HPDE6-E6E7 (cell line): Measurements from ENCODE around the gene PHRF1.

Source experiments
- DNase-seq: peaks from one replicate; pipeline ENCODE4 v3.0.0; 2011; ENCODE audit warnings: missing footprints; ENCODE audit errors: extremely low spot score

Gene PHRF1

DNA sequence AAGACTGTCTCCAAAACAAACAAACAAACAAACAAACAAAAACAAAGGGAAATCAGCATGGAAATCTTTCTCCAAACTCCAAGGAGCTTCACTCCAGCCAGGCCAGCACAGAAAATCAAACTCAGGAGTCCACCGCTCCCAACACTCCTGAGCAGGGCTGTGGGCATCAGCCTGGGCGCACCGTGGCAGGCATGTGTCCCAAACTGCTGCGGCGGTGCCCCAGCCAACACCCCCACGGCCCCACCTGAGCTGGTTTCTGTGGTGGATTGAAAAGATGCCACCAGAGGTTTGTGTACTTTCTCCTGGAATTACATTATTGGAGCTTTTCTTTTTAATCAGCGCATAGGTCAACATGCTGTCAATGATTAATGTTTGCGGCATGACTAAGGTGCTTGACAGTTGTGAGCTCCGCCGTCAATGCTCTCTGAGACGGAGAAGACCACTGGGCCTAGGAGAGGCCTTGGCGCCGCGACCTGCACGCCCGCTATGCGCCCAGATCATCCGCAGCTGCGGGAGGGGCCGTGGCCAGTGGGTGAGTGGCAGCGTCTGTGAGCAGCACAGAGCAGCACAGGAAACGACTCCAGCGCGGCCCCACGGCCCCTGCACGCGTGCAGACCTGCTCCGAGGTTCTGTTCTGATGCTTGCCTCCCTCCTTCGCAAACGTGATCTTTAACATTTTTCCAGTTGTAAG lies 78.9 kb downstream of the PHRF1 start:
- no peak for DNase-seq

DNA sequence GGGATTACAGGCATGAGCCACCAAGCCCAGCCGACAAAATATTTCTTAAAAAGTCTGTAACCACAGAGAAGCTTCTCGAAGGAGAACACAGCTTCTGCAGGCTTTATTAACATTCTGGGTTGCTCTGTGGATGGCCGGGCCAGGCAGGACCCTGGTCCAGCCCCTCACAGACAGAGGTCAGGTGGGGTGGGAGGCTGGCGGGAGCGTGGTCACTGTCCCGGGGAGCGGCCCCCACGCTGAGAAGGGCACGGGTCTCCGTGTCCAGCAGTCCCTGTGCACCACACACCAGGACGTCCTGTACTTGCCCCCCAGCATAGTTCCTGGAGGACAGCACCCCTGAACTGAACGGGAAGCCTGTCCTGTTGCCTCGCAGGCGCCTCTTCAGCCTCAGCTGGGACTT lies 80.2 kb downstream of the PHRF1 start:
- no peak for DNase-seq

DNA sequence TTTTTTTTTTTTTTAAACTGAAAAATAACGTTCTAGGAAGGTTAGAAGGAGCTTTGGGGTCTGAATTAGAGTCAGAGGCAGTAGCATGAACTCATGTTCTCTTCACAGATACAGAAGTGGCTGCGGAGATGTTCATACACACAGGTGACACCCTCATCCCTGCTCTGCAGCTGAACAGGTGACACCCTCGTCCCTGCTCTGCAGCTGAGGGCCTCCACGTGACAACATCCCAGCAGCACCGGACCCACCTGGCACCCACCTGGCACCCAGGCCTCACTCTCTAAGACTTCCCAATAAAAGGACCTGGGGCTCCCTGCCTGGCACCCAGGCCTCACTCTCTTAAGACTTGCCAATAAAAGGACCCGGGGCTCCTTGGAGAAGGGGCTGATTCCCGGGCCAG lies 80.6 kb downstream of the PHRF1 start:
- DNase-seq: no peak

DNA sequence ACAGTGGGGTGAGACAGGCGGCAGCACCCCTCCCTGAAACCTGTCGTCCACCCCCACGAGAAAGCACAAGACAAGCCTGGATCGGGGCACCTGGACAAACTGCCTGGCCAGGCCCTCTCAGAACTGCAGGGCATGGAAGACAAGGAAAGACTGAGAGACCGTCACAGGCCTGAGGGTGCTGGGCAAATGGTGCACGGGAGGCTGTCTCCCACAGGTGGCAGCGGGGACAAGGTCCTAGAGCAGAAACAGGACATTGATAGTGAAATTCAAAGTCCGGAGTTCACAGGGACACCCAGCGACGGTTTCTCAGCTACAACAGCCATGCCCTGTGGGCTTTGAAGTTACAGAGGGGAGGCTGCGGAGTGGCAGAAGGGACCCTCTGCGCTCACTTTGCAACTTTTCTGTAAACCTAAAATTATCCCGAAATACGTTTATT lies 81.4 kb downstream of the PHRF1 start:
- no peak for DNase-seq

DNA sequence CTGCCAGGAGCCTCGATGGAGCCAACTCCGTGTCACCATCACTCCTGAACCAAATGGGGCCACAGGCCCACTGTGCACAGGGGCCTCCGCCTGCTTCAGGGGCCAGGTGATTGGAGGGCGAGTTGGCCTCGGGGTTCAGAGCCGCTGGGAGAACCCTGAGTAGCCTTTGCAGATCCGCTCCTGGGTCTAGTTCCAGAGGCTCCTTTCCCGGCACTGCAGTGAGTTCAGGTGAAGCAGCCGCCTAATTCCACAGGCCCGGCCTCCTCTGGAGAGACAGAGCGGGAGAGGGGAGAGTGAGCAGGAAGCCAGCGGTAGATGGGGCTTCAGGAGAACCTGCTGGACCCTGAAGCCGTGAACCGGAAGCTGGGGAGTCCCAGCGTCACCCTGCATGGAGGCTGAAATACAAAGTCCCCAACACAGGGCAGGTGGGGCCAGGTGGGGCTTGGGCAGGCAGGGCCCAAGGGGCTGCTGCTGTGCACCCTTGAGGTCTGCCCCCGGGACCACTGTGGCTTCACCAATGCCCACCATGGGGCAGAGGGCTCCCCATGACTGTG lies 83.3 kb downstream of the PHRF1 start:
- DNase-seq: no peak

DNA sequence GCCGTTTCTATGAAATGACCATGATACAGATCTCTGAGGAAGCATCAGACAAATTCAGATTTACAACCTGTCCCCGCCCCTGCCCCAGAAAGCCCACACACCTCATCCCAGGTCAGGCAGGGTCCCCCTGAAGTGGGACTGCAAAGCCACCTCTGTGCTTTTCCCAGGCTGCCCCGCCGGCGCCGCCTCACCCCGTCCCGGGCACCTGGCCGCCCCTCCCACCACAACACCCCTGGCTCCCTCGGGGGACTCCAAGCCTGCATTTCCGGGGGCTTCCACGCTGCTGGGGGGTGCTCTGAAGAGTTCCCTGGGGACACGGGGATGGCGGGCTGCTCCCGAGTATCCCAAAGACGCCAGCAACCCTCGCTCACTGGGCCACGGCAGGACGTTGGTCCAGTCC lies 84.0 kb downstream of the PHRF1 start:
- DNase-seq: no peak

DNA sequence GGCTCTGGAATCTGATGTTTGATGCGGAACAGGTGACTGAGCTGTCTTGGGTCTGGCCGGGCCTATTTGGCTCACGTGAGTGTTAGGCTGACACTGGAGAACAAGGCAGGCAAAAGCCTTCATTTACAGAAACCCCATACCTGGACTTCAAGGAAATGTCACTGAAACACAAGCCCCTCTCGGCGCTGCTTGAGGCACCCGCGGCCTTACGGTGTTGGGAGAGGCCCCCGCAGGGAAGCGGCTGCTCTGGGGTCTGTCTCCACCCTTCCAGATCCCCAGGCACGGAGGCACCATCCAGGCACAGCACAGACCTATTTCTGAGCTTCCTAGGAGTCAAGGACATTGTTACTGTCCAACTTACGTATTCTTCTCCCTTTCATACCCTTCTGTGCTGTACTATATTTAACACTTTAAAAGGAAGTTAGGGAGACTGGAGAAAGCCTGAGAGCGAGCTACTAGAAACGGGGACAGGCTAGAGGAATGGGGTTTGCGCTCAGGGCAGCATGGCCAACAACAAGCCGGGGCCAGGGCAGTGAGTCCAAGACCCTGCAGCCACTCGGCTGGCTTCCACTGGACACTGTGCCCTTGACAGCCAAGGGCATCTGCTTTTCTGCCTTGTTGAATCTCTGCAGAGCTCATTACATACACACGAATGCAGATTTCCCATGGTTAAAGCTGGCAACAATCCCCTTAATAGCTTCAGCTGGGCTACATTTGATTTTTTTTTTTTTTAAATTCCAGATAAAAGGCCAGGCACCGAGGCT lies 84.6 kb downstream of the PHRF1 start:
- DNase-seq: no peak
